Peyer's patch (tissue), 4 donors: ENCODE measurements around the gene NT5DC4. TPM values are rescaled to one million over a fixed set of nuclear protein-coding genes. Genes with fewer than 3 reads are reported as not detected.

Experiments
- DNase-seq, 3 donors: peaks; one replicate each; pipeline ENCODE4 v3.0.0-alpha.2; 2017 to 2019
- H3K27ac ChIP-seq, 4 donors: fragments of 200-600 bp; sonication (generic); one replicate each; pipeline ENCODE4 v1.5.1; 2016 to 2019
- H3K27me3 ChIP-seq, 2 donors: fragments of 200-600 bp; sonication (generic); one replicate each; pipeline ENCODE4 v1.5.1; 2019
- H3K36me3 ChIP-seq, 3 donors: fragments of 200-600 bp; sonication (generic); one replicate each; pipeline ENCODE4 v1.5.1; 2016 to 2019
- H3K4me1 ChIP-seq, 4 donors: fragments of 200-600 bp; sonication (generic); one replicate each; pipeline ENCODE4 v1.5.1; 2016 to 2019
- H3K4me3 ChIP-seq, 4 donors: fragments of 200-600 bp; sonication (generic); 1 replicate in 3 of 4; 2 replicates in 1 of 4; pipeline ENCODE4 v1.5.1; 2016 to 2019; ENCODE audit warnings: mild to moderate bottlenecking in 1 of 4
- H3K9me3 ChIP-seq, 4 donors: fragments of 200-600 bp; sonication (generic); one replicate each; pipeline ENCODE4 v1.5.1; 2016 to 2019; ENCODE audit warnings: mild to moderate bottlenecking in 1 of 4
- CTCF ChIP-seq, 6 experiments: fragments of 450-650 bp in 4 of 6; fragments of 200-600 bp in 2 of 6; sonication (generic) in 1 of 6; IDR thresholded peaks; one replicate each; pipeline ENCODE4 v1.5.1; 2017 to 2019; ENCODE audit warnings: antibody characterized with exemption in 6 of 6, mild to moderate bottlenecking in 3 of 6, moderate library complexity in 1 of 6
- POLR2A ChIP-seq, 2 donors: fragments of 450-650 bp; IDR thresholded peaks; one replicate each; pipeline ENCODE4 v1.5.1; 2017; ENCODE audit warnings: antibody characterized with exemption in 2 of 2, mild to moderate bottlenecking in 2 of 2, moderate library complexity in 2 of 2
- total RNA-seq, 4 donors: library from RNA; depleted of rRNA; stranded (reverse); fragments of >200 nt; gene quantifications; one replicate each; pipeline ENCODE4 v1.1.0, GENCODE V29; 2016

NT5DC4 gene
- total RNA-seq, 4 donors from 2014 or later: 5.8 TPM; not detected in 3

GRCh38 chr2:112760149-112760548 is 39.3 kb downstream of the NT5DC4 start:
- TF ChIP-seq POLR2A (IDR thresholded peaks at IDR 0.05) (no peak), CTCF (IDR thresholded peaks at IDR 0.05) (no peak)
- Histone ChIP-seq H3K4me1 (peaks cover 0 to 12% (median 6%) of the 10 kb centered on the region in 4 donors), H3K9me3 (no peaks in the 10 kb centered on the region), H3K4me3 (no peak overlapping the region), H3K36me3 (no peaks in the 10 kb centered on the region), H3K27ac (no peak overlapping the region), H3K27me3 (no peaks in the 10 kb centered on the region)
- DNase-seq: no peak

GRCh38 chr2:112762276-112762675 is 41.5 kb downstream of the NT5DC4 start:
- no peak overlapping the region for H3K4me3 ChIP-seq
- TF ChIP-seq CTCF (IDR thresholded peaks at IDR 0.05): no peak
- no peak for TF ChIP-seq POLR2A (IDR thresholded peaks at IDR 0.05)
- no peaks in the 10 kb centered on the region for H3K36me3 ChIP-seq
- H3K9me3 ChIP-seq: no peaks in the 10 kb centered on the region
- H3K27me3 ChIP-seq: no peaks in the 10 kb centered on the region
- H3K4me1 ChIP-seq: peaks cover 0 to 14% (median 7%) of the 10 kb centered on the region in 4 donors
- DNase-seq: no peak
- H3K27ac ChIP-seq: no peak overlapping the region

- Histone ChIP-seq H3K4me3 (peak within 1 kb of the TSS; percentile 70 to 78 (median 75)), H3K36me3 (no peaks in the 10 kb centered on the region), H3K4me1 (peaks cover 0 to 14% (median 7%) of the 10 kb centered on the region in 4 donors), H3K27ac (peak within 1 kb of the TSS; percentile 40 to 70 (median 56)), H3K27me3 (no peaks in the 10 kb centered on the region), H3K9me3 (no peaks in the 10 kb centered on the region)
- peak; percentile 95 to 98 (median 97) for DNase-seq
- TF ChIP-seq POLR2A (IDR thresholded peaks at IDR 0.05) (no peak), CTCF (IDR thresholded peaks at IDR 0.05) (no peak)
These were observed 43.5 kb downstream of the NT5DC4 start, which contains the start of gene CKAP2L for GRCh38 chr2:112764071-112765044. Gene CKAP2L (minus strand): TSS chr2:112764609. CDS start chr2:112764598, 11 bp downstream.

GRCh38 chr2:112765251-112765650 is 44.4 kb downstream of the NT5DC4 start:
- no peak for DNase-seq
- H3K27ac ChIP-seq: peak overlapping the region in 3 of 4 donors; percentile 40 to 70 (median 55)
- no peak for TF ChIP-seq CTCF (IDR thresholded peaks at IDR 0.05)
- TF ChIP-seq POLR2A (IDR thresholded peaks at IDR 0.05): no peak

GRCh38 chr2:112767693-112768330 is 47.0 kb downstream of the NT5DC4 start:
- TF ChIP-seq CTCF (IDR thresholded peaks at IDR 0.05): no peak
- no peak for TF ChIP-seq POLR2A (IDR thresholded peaks at IDR 0.05)
- Histone ChIP-seq H3K27ac (peak overlapping the region in 2 of 4 donors; percentile 15 to 46), H3K27me3 (no peaks in the 10 kb centered on the region), H3K4me1 (peaks cover 0 to 14% (median 7%) of the 10 kb centered on the region in 4 donors), H3K4me3 (peak overlapping the region in 3 of 4 donors; percentile 6 to 31 (median 27)), H3K9me3 (no peaks in the 10 kb centered on the region), H3K36me3 (no peaks in the 10 kb centered on the region)
- no peak for DNase-seq

More at GRCh38 chr2:112765251-112765650, 44.4 kb downstream of the NT5DC4 start:
- Histone ChIP-seq H3K9me3 (no peaks in the 10 kb centered on the region), H3K27me3 (no peaks in the 10 kb centered on the region), H3K36me3 (no peaks in the 10 kb centered on the region), H3K4me3 (peak overlapping the region; percentile 70 to 78 (median 75)), H3K4me1 (peaks cover 0 to 14% (median 7%) of the 10 kb centered on the region in 4 donors)
